Endothelial cell of umbilical vein (primary cell): ENCODE results near the gene ARFIP1. TPM values are rescaled to one million over a fixed set of nuclear protein-coding genes. Genes with fewer than 3 reads are reported as not detected.

Experiments
- BruUV-seq: library from RNA; stranded (reverse); fragments of 400-500 nt; replicated peaks from 2 replicates; lab custom pipeline; 2021; lab: Mats Ljungman, UMichigan
- CTCF ChIA-PET: fragments of 300-600, 350-600 bp; sonication (Branson Sonifier 250); formaldehyde crosslinking; loops from one replicate; lab custom pipeline; 2021; ENCODE audit warnings: antibody characterized with exemption, inconsistent platforms; lab: Charles Lee
- POLR2A ChIA-PET: fragments of 300-600, 350-600 bp; sonication (Branson Sonifier 250); formaldehyde crosslinking; loops from one replicate; lab custom pipeline; 2021; ENCODE audit warnings: antibody characterized with exemption, inconsistent platforms; lab: Charles Lee
- DNase-seq: peaks from one replicate; pipeline ENCODE4 v3.0.0-alpha.2; 2011; ENCODE audit warnings: low read depth, low spot score
- FAIRE-seq: peaks from 2 replicates; lab custom pipeline; 2011; peaks lifted over from hg19 to GRCh38; lab: Jason Lieb, UNC
- H2AFZ ChIP-seq: 2 replicates; pipeline ENCODE4 v1.6.0; 2012; ENCODE audit warnings: low read depth, low read length, control low read depth, inconsistent platforms
- H3K27ac ChIP-seq: 2 replicates; pipeline ENCODE4 v1.5.1; 2011; ENCODE audit warnings: low read depth, mild to moderate bottlenecking, control low read depth, low read length, moderate library complexity; ENCODE audit not compliant: insufficient read depth
- H3K27me3 ChIP-seq, 2 experiments: 2 replicates each; pipeline versions ENCODE4 v1.6.0 to v1.6.1; 2011; ENCODE audit warnings: low read length in 2 of 2, mixed read lengths in 1 of 2; ENCODE audit not compliant: control insufficient read depth in 2 of 2, insufficient read depth in 2 of 2
- H3K36me3 ChIP-seq, 2 experiments: 2 replicates in 1 of 2; 3 replicates in 1 of 2; pipeline ENCODE4 v1.5.1; 2011; ENCODE audit warnings: low read length in 2 of 2, mild to moderate bottlenecking in 1 of 2, moderate library complexity in 1 of 2; ENCODE audit not compliant: control insufficient read depth in 2 of 2, insufficient read depth in 2 of 2; ENCODE audit errors: extremely low read depth in 1 of 2
- H3K4me1 ChIP-seq: 3 replicates; pipeline ENCODE4 v1.5.1; 2011; ENCODE audit warnings: mild to moderate bottlenecking, low read length; ENCODE audit not compliant: control insufficient read depth, insufficient read depth; ENCODE audit errors: extremely low read depth
- H3K4me2 ChIP-seq: 2 replicates; pipeline ENCODE4 v1.6.1; 2011; ENCODE audit warnings: low read length, control low read depth, mixed read lengths; ENCODE audit not compliant: insufficient read depth
- H3K4me3 ChIP-seq, 3 experiments: fragments of 200-600 bp in 1 of 3; sonication (generic), shearing (Covaris generic) in 1 of 3; replicated peaks in 1 of 3; 2 replicates each; pipeline ENCODE4 v1.5.1; 2011 to 2016; ENCODE audit warnings: control low read depth in 3 of 3, low read length in 3 of 3, mild to moderate bottlenecking in 2 of 3, inconsistent platforms in 1 of 3, low read depth in 1 of 3, moderate library complexity in 1 of 3; ENCODE audit not compliant: insufficient read depth in 1 of 3
- H3K79me2 ChIP-seq: 2 replicates; pipeline ENCODE4 v1.6.0; 2012; ENCODE audit warnings: low read length, inconsistent platforms; ENCODE audit not compliant: control insufficient read depth, insufficient read depth
- H3K9ac ChIP-seq: replicated peaks from 2 replicates; pipeline ENCODE3; 2011; ENCODE audit warnings: low read length, control low read depth; ENCODE audit not compliant: insufficient read depth; ENCODE audit errors: extremely low read depth
- H3K9me1 ChIP-seq: replicated peaks from 3 replicates; pipeline ENCODE4 v1.6.0; 2011; ENCODE audit warnings: mild to moderate bottlenecking, low read length; ENCODE audit not compliant: control insufficient read depth, insufficient read depth; ENCODE audit errors: extremely low read depth
- H3K9me3 ChIP-seq: replicated peaks from 2 replicates; pipeline ENCODE4 v1.5.1; 2012; ENCODE audit warnings: low read length, inconsistent platforms; ENCODE audit not compliant: control insufficient read depth, insufficient read depth
- H4K20me1 ChIP-seq: replicated peaks from 2 replicates; pipeline ENCODE3; 2011; ENCODE audit warnings: mild to moderate bottlenecking, low read length; ENCODE audit not compliant: control insufficient read depth, insufficient read depth; ENCODE audit errors: extremely low read depth
- EZH2 ChIP-seq: IDR thresholded peaks from 2 replicates; pipeline ENCODE4 v1.6.1; 2012; ENCODE audit warnings: borderline replicate concordance, low read depth, mild to moderate bottlenecking, moderate library complexity, low read length, inconsistent platforms; ENCODE audit not compliant: severe bottlenecking
- FOS ChIP-seq: IDR thresholded peaks from 2 replicates; pipeline ENCODE4 v1.6.1; 2011; ENCODE audit warnings: mild to moderate bottlenecking, low read length, moderate library complexity, borderline replicate concordance; ENCODE audit not compliant: insufficient read depth
- JUN ChIP-seq: IDR thresholded peaks from 2 replicates; pipeline ENCODE4 v1.6.1; 2011; ENCODE audit warnings: borderline replicate concordance, low read depth; ENCODE audit not compliant: insufficient read length, insufficient read depth
- MYC ChIP-seq: IDR thresholded peaks from one replicate; pipeline ENCODE4 v1.6.1; 2011; ENCODE audit warnings: mild to moderate bottlenecking, low read depth, low read length
- POLR2A ChIP-seq: IDR thresholded peaks from 2 replicates; pipeline ENCODE4 v1.6.1; 2012; ENCODE audit warnings: low read depth, mild to moderate bottlenecking, control low read depth, low read length
- POLR2AphosphoS5 ChIP-seq: IDR thresholded peaks from 2 replicates; pipeline ENCODE4 v1.6.1; 2012; ENCODE audit warnings: low read depth, mild to moderate bottlenecking, control low read depth, low read length, moderate library complexity; ENCODE audit not compliant: insufficient read depth
- dilution Hi-C: fragments of 300-500 bp; cut with MboI; formaldehyde crosslinking; loops from one replicate; pipeline ENCODE4 v1.15.0; 2019; ENCODE audit warnings: low sequenced_read_pairs; ENCODE audit not compliant: extremely low pct_ligation_motif_present
- intact Hi-C: fragments of 100-400 bp; cut with micrococcal nuclease; formaldehyde crosslinking; loops from one replicate; pipeline ENCODE4 v1.10.0; 2022
- polyA plus RNA-seq, 4 experiments: library from polyadenylated mRNA; depleted of rRNA in 3 of 4; stranded (reverse) in 3 of 4; unstranded in 1 of 4; fragments of >200 nt; gene quantifications; 2 replicates each; pipeline versions ENCODE4 v1.2.1 to v1.2.3, GENCODE V29; 2011 to 2012; ENCODE audit warnings: missing spikeins in 1 of 4
- total RNA-seq: library from RNA; stranded (reverse); gene quantifications from 2 replicates; pipeline ENCODE4 v1.2.3, GENCODE V29; 2021
- TF ChIP-seq, protein P1 (sequence below), 2 donors: IDR thresholded peaks; 1 replicate in 1 of 2; 2 replicates in 1 of 2; pipeline ENCODE4 v1.5.1; 2011; ENCODE audit warnings: low read length in 2 of 2, mild to moderate bottlenecking in 2 of 2, moderate library complexity in 2 of 2, control low read depth in 1 of 2, inconsistent platforms in 1 of 2, low read depth in 1 of 2; ENCODE audit not compliant: insufficient read depth in 1 of 2; ENCODE audit errors: extremely low read depth in 1 of 2
- TF ChIP-seq, protein P2 (sequence below): IDR thresholded peaks from 2 replicates; pipeline ENCODE4 v1.6.1; 2011; ENCODE audit not compliant: insufficient read depth, insufficient read length

Gene ARFIP1
- total and polyA plus RNA-seq, 2 donors (not counting 3 experiments of a cell fraction or from before 2014, with no cell fraction given) = 10.0 to 24.2 TPM

DNA sequence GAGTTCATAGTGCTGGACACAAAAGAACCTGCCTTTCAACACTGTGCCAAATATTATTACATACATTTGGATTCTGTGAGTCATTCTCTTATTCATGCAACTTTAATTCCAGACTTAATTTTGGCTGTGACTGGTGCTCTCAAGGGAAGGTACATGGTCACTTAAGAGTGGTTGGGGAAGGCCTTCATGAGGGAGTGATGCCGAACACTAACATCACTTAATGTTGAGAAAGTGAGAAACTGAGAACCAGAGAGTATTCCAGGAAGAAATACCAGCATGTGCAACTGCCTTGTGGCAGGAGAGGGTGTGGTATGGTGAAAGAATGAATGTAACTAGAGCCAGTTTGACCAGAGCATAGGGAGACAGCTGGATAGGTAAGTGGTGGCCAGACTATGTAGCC is 114.9 kb downstream of the ARFIP1 start:
- TF ChIP-seq JUN = no peak
- TF ChIP-seq, protein P1, sequence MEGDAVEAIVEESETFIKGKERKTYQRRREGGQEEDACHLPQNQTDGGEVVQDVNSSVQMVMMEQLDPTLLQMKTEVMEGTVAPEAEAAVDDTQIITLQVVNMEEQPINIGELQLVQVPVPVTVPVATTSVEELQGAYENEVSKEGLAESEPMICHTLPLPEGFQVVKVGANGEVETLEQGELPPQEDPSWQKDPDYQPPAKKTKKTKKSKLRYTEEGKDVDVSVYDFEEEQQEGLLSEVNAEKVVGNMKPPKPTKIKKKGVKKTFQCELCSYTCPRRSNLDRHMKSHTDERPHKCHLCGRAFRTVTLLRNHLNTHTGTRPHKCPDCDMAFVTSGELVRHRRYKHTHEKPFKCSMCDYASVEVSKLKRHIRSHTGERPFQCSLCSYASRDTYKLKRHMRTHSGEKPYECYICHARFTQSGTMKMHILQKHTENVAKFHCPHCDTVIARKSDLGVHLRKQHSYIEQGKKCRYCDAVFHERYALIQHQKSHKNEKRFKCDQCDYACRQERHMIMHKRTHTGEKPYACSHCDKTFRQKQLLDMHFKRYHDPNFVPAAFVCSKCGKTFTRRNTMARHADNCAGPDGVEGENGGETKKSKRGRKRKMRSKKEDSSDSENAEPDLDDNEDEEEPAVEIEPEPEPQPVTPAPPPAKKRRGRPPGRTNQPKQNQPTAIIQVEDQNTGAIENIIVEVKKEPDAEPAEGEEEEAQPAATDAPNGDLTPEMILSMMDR (IDR thresholded peaks at IDR 0.05; ENCODE audit: extremely low read depth in 1 of 2, insufficient read depth in 1 of 2, low read depth in 1 of 2, low read length in 2 of 2) = no peak
- TF ChIP-seq POLR2AphosphoS5 = no peak
- no peak for TF ChIP-seq MYC
- TF ChIP-seq FOS = no peak
- TF ChIP-seq POLR2A = no peak
- no peak for TF ChIP-seq EZH2
- TF ChIP-seq, protein P2, sequence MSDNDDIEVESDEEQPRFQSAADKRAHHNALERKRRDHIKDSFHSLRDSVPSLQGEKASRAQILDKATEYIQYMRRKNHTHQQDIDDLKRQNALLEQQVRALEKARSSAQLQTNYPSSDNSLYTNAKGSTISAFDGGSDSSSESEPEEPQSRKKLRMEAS = no peak
- no peak overlapping the region for H3K9ac ChIP-seq
- no peak overlapping the region for H3K4me2 ChIP-seq
- H3K9me1 ChIP-seq = no peaks in the 10 kb centered on the region
- no peaks in the 10 kb centered on the region for H3K4me1 ChIP-seq
- no peak for FAIRE-seq
- H4K20me1 ChIP-seq = no peaks in the 10 kb centered on the region
- dilution Hi-C loops = no loop called here
- H3K4me3 ChIP-seq = no peak overlapping the region
- no peaks in the 10 kb centered on the region for H3K9me3 ChIP-seq
- H3K27me3 ChIP-seq = no peaks in the 10 kb centered on the region
- no peaks in the 10 kb centered on the region for H3K79me2 ChIP-seq
- DNase-seq = no peak
- intact Hi-C loops = no loop called here
- H3K27ac ChIP-seq = no peak overlapping the region
- CTCF ChIA-PET = no interaction called here
- POLR2A ChIA-PET = no interaction called here
- no TSS peak for BruUV-seq
- H3K36me3 ChIP-seq = no peaks in the 10 kb centered on the region
- no peak overlapping the region for H2AFZ ChIP-seq
